NCI-H2081 treated with DMSO at 0.1 percent for 48 hours (cell line): ENCODE results near the gene RBM20.

Experiments used
- DNase-seq: peaks from one replicate; lab custom pipeline; 2025; lab: John Stamatoyannopoulos, UW

Gene RBM20

GRCh38 chr10:110811791-110812581 is 167.8 kb downstream of the RBM20 start:
- DNase-seq = no peak

- no peak for DNase-seq
These were observed 168.4 kb downstream of the RBM20 start for GRCh38 chr10:110812583-110812982.

- DNase-seq = no peak
These were observed 169.8 kb downstream of the RBM20 start for GRCh38 chr10:110813743-110814472.

- DNase-seq = no peak
These were observed 171.3 kb downstream of the RBM20 start for GRCh38 chr10:110815354-110816004.

GRCh38 chr10:110817614-110818013 is 173.5 kb downstream of the RBM20 start:
- DNase-seq = no peak

- DNase-seq = no peak
These were observed 174.4 kb downstream of the RBM20 start for GRCh38 chr10:110818311-110819256.

GRCh38 chr10:110820321-110820814 is 176.2 kb downstream of the RBM20 start:
- DNase-seq = no peak

GRCh38 chr10:110821508-110821907 is 177.4 kb downstream of the RBM20 start:
- DNase-seq = no peak

GRCh38 chr10:110822035-110822711 is 178.0 kb downstream of the RBM20 start:
- DNase-seq = no peak

GRCh38 chr10:110822712-110823311 is 178.7 kb downstream of the RBM20 start:
- no peak for DNase-seq

GRCh38 chr10:110824152-110824441 is 180.0 kb downstream of the RBM20 start:
- DNase-seq = no peak

GRCh38 chr10:110824660-110825059 is 180.5 kb downstream of the RBM20 start:
- DNase-seq = no peak

GRCh38 chr10:110825508-110825907 is 181.4 kb downstream of the RBM20 start:
- DNase-seq = no peak

GRCh38 chr10:110827410-110827809 is 183.3 kb downstream of the RBM20 start:
- DNase-seq = no peak

- DNase-seq = no peak
These were observed 183.7 kb downstream of the RBM20 start for GRCh38 chr10:110827875-110828274.

- no peak for DNase-seq
These were observed 184.4 kb downstream of the RBM20 start for GRCh38 chr10:110828525-110828924.

GRCh38 chr10:110829721-110830410 is 185.7 kb downstream of the RBM20 start:
- DNase-seq = no peak

GRCh38 chr10:110833234-110833940 is 189.3 kb downstream of the RBM20 start:
- DNase-seq = no peak

- DNase-seq = no peak
These were observed 189.9 kb downstream of the RBM20 start for GRCh38 chr10:110833941-110834628.
